Activated CD8-positive, alpha-beta memory T cell treated with anti-CD3 and anti-CD28 coated beads for 1 hour (primary cell): ENCODE measurements around the gene DTYMK.

Experiments
- DNase-seq, 2 donors: peaks; one replicate each; pipeline ENCODE4 v3.0.0-alpha.2; 2020; ENCODE audit warnings: low read depth in 1 of 2; ENCODE audit errors: extremely low read depth in 1 of 2

Gene DTYMK

DNA sequence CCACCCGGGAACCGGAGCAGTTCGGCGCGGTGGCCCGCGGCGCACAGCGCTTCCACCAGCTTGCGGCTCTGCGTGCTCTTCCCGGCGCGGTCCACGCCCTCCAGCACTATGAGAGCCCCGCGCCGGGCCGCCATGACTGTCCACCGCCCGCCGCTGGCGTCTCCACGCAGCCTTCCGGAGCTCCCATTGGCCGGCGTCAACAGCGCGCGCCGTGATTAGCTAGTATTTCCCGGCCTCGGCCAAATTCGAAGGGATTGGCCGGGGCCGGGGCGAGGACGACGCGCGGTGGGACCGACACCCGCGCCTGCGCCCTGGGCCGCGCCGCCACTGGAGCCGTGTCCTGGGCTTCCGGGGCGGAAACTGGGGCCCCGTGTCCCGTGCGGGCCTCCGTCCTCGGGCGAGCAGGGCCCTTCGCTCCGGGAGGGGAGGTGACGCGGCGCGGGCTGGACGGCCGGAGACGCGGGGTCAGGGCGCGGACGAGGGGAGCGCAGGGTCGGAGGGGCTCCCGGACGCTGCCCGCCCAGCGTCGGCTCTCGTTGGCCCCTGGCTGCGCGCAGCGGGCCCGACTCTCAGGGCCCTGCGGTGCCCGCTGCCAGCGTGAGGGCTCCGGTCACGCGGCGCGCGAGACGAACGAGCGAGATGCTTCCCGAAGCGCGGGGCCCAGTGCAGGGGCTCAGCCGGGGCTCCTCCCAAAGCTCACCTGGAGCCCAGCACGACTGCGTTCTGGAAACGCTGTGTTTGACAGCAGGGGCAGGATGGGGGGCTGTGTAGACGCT, at the start of gene DTYMK:
Gene DTYMK, minus strand, starts transcription at position 166 of the 776 bp plus-strand sequence. Its CDS starts 32 bp downstream, at position 134.
- DNase-seq, result peak; percentile 80 to 95

GRCh38 chr2:241736111-241736510, 49.5 kb upstream of the DTYMK start:
- DNase-seq, result no peak

- DNase-seq, result peak; percentile 82 to 93
Measured at GRCh38 chr2:241734467-241735208, 48.0 kb upstream of the DTYMK start, which contains the start of gene D2HGDH. Gene D2HGDH, plus strand, starts transcription at chr2:241734630. Its CDS starts 595 bp downstream, at chr2:241735225.

- no peak for DNase-seq
Measured at GRCh38 chr2:241734208-241734466, 47.5 kb upstream of the DTYMK start.

DNA sequence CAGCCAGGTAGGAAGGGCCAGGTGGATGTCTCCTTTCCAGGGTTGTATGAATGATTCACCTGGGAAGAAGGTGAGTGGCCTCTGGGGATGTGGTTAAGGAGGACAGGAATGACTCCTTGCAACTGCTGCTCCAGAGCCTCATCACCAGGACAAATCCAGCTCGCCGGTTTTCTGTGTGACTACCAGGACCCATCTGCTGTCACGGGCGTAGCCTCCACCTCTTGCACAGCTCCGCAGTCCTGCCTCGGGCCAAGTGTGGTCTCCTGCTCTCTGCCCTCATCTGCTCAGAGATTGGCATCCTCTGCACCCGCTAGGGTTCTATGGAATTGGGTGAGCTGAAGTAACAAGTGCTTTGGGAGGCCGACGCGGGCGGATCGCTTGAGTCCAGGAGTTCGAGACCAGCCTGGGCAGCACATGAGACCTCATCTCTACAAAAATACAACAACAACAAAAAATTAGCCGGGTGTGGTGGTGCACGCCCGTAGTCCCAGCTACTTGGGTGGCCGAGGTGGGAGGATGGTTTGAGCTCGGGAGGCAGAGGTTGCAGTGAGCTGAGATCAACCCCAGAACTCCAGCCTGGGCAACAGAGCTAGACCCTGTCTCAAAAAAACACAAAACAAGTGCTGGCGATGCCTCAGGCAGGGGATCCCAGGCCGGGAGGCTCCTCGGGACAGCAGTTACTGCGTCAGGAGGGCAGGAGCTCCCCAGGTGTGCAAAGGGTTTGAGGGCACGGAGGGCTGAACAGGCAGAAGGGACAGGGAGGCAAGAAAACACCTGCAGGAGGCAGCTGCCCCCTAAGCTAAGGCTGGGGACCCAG, 47.0 kb upstream of the DTYMK start:
- DNase-seq, result no peak

- peak in 1 of 2 donors; percentile 39 for DNase-seq
Measured at GRCh38 chr2:241732513-241733186, 46.0 kb upstream of the DTYMK start.

- no peak for DNase-seq
Measured at GRCh38 chr2:241730671-241731293, 44.2 kb upstream of the DTYMK start.

DNA sequence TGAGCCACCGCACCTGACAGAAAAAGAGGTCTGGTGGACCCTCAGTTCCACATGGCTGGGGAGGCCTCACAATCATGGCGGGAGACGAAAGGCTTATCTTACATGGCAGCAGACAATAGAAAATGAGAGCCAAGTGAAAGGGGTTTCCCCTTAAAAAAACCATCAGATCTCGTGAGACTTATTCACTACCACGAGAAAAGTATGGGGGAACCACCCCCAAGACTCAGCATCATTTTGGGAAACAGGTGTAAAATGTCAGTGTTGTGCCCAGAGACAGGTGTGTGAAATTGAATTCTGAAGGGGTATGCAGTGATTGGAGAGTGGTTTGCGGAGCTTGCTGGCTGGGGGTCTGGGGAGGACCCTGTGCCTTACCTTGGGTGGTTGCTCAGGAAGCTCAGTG, 43.3 kb upstream of the DTYMK start:
- DNase-seq, result no peak

GRCh38 chr2:241728627-241729026, 42.0 kb upstream of the DTYMK start:
- no peak for DNase-seq

GRCh38 chr2:241728000-241728399, 41.4 kb upstream of the DTYMK start:
- no peak for DNase-seq

- DNase-seq, result no peak
Measured at GRCh38 chr2:241726459-241726858, 39.8 kb upstream of the DTYMK start.

GRCh38 chr2:241724975-241725870, 38.6 kb upstream of the DTYMK start:
- DNase-seq, result no peak

GRCh38 chr2:241724259-241724974, 37.8 kb upstream of the DTYMK start:
- no peak for DNase-seq

GRCh38 chr2:241722896-241723454, 36.4 kb upstream of the DTYMK start:
- no peak for DNase-seq

DNA sequence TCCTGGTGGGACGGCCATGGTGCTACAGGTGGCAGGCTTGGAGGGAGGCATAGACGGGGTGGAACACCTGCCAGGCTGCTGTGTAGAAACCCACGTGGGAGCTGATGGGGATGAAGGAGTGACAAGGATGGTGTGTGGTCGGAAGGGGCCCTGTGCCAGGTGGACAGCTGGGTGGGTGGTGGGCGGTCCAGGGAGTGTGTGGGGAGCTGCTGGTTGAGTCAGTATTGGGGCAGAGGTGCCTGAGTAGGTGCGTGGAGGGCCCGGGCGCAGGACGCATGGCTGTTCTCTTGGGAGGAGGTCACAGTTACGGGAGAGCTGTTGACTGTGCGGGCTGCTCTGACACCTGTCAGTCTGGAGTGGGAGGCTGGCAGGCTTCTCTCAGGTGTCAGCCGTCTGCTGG, 35.2 kb upstream of the DTYMK start:
- DNase-seq, result no peak

GRCh38 chr2:241720560-241720959, 33.9 kb upstream of the DTYMK start:
- no peak for DNase-seq

DNA sequence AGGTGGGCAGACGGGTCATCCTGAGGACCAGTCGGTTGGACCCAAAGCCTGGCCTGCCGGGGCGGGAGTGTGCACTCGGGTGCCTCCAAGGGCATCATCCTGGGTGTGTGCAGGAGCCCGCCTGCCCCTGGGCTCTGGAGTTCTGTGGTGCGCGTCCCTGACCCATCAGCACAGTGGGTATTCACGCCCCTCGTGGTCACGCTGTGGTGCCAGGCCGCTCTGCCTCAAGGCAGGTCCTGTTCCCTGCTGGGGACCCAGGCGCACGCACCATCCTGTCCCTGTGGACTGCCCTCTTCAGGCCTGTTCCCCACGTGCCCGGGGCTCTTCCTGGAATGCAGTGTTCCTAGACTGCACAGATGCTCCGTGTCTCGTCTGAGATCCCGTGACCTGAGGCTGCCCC, 33.5 kb upstream of the DTYMK start:
- DNase-seq, result no peak

DNA sequence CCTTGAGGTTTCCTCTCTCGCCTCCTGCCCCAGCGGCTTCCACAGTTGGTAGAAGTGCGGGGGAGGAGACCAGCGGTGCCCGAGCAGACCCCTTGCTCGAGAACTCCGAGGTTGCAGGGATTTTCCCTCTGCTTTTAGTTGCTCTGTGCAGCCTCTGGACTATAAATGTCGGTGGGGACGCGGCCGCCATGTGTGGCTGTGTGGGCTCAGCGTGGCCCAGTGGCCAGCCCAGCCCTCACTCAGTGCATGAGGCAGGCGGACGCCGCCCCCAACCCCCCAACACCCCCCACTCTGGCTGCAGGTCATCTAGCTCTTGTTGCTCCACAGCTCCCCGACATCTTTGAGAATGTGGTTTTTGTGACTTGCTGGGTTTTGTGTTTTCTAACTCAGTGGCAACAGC, 32.5 kb upstream of the DTYMK start:
- no peak for DNase-seq

DNA sequence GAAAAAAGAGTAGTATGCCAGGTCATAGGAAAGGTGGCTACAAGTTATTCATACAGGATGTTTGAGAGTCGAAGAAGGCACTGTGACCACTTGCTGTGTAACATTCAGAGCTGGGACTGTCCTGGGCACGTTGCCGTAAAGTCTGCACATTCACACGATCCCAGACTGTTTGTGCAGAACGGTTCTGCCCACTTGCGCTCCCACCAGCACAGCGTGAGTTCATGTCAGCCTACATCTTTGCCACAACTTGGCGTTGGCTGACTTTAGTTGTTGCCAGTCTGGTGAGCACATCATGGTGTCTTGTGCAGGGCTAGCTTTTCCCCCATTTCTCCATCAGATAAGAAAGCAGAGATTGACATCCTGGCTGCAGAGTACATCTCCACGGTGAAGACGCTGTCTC, 22.3 kb upstream of the DTYMK start:
- DNase-seq, result no peak
